Progenitor cell of endocrine pancreas (in vitro differentiated cells): Measurements from ENCODE around the gene ALPK3. TPM values are rescaled to one million over a fixed set of nuclear protein-coding genes. Genes with fewer than 3 reads are reported as not detected.

Experiments used
- DNase-seq: peaks from one replicate; pipeline ENCODE4 v3.0.0; 2021; ENCODE audit warnings: low spot score; ENCODE audit not compliant: unreplicated experiment
- H3K27ac Mint-ChIP-seq: 2 replicates; pipeline ENCODE4 v1.8.0; 2021; ENCODE audit warnings: mild to moderate bottlenecking, moderate library complexity, mixed read lengths
- H3K27me3 Mint-ChIP-seq: 2 replicates; pipeline ENCODE4 v1.8.0; 2021; ENCODE audit warnings: mixed read lengths
- H3K36me3 Mint-ChIP-seq: 2 replicates; pipeline ENCODE4 v1.8.0; 2022; ENCODE audit warnings: mixed read lengths; ENCODE audit not compliant: insufficient read depth
- H3K4me1 Mint-ChIP-seq: 2 replicates; pipeline ENCODE4 v1.8.0; 2021; ENCODE audit warnings: low read depth, mixed read lengths
- H3K4me3 Mint-ChIP-seq: 2 replicates; pipeline ENCODE4 v1.8.0; 2021; ENCODE audit warnings: low read depth, mild to moderate bottlenecking, moderate library complexity, mixed read lengths
- H3K9me3 Mint-ChIP-seq: 2 replicates; pipeline ENCODE4 v1.8.0; 2021; ENCODE audit warnings: low read depth, mixed read lengths
- total RNA-seq: library from RNA; stranded (reverse); gene quantifications from 2 replicates; pipeline ENCODE4 v1.2.1, GENCODE V29; 2021
- TF ChIP-seq, protein P1 (sequence below): fragments of 200-600 bp; sonication (generic); IDR thresholded peaks from one replicate; pipeline ENCODE4 v1.5.0; 2021; ENCODE audit warnings: antibody characterized with exemption, mild to moderate bottlenecking; ENCODE audit not compliant: unreplicated experiment

The ALPK3 gene
- total RNA-seq, 1 donor from 2014 or later = 122 TPM

GRCh38 chr15:84879088-84879780, 62.1 kb downstream of the ALPK3 start:
- peaks cover 16% of the 10 kb centered on the region for H3K4me1 Mint-ChIP-seq
- H3K27ac Mint-ChIP-seq = no peak overlapping the region
- no peak for DNase-seq
- TF ChIP-seq, protein P1, sequence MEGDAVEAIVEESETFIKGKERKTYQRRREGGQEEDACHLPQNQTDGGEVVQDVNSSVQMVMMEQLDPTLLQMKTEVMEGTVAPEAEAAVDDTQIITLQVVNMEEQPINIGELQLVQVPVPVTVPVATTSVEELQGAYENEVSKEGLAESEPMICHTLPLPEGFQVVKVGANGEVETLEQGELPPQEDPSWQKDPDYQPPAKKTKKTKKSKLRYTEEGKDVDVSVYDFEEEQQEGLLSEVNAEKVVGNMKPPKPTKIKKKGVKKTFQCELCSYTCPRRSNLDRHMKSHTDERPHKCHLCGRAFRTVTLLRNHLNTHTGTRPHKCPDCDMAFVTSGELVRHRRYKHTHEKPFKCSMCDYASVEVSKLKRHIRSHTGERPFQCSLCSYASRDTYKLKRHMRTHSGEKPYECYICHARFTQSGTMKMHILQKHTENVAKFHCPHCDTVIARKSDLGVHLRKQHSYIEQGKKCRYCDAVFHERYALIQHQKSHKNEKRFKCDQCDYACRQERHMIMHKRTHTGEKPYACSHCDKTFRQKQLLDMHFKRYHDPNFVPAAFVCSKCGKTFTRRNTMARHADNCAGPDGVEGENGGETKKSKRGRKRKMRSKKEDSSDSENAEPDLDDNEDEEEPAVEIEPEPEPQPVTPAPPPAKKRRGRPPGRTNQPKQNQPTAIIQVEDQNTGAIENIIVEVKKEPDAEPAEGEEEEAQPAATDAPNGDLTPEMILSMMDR = no peak
- peaks cover 6% of the 10 kb centered on the region for H3K27me3 Mint-ChIP-seq
- no peak overlapping the region for H3K4me3 Mint-ChIP-seq
- no peaks in the 10 kb centered on the region for H3K36me3 Mint-ChIP-seq
- no peaks in the 10 kb centered on the region for H3K9me3 Mint-ChIP-seq

GRCh38 chr15:84880007-84880406, 62.9 kb downstream of the ALPK3 start:
- no peaks in the 10 kb centered on the region for H3K9me3 Mint-ChIP-seq
- TF ChIP-seq, protein P1 = no peak
- peaks cover 16% of the 10 kb centered on the region for H3K4me1 Mint-ChIP-seq
- no peak overlapping the region for H3K4me3 Mint-ChIP-seq
- no peaks in the 10 kb centered on the region for H3K36me3 Mint-ChIP-seq
- no peak for DNase-seq
- H3K27me3 Mint-ChIP-seq = peaks cover 9% of the 10 kb centered on the region
- H3K27ac Mint-ChIP-seq = peak overlapping the region; percentile 79

DNA sequence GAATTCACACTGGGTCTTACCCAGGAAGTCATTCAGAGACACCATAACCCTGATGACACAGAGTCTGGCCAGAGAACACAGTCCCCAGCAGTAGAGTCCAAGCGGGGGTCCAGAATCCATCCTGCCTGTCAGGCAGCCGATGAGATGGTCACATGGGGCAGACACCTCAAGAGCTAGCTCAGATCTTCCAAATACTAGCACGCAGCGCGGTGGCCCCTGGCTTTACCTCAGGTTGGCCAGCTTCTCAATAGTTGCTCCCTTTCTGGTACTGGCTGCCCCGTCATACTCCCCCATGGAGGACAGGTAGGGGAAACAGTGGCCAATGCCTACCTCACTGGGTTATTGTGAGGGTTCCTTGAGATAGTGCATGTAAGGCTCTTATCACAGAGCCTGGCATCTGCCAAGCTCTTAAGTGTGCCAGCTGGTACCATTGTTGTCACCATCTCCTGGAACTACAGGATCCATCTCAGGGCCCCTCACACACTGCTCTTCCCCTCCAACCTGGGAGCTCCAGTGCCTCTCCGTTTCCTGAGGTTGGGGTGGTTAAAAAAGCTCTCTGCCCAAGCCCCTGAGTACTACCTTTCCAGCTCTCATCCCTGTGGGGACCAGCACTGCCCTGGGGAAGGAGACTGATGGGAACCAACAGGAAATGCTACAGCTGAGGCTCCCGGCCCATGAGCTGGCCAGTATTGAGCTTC, 63.8 kb downstream of the ALPK3 start:
- no peaks in the 10 kb centered on the region for H3K36me3 Mint-ChIP-seq
- H3K27me3 Mint-ChIP-seq = peaks cover 9% of the 10 kb centered on the region
- no peak for DNase-seq
- H3K4me3 Mint-ChIP-seq = no peak overlapping the region
- TF ChIP-seq, protein P1 = no peak
- H3K9me3 Mint-ChIP-seq = no peaks in the 10 kb centered on the region
- H3K27ac Mint-ChIP-seq = peak overlapping the region; percentile 33
- H3K4me1 Mint-ChIP-seq = peaks cover 12% of the 10 kb centered on the region

- Mint-ChIP-seq H3K4me1 (peaks cover 12% of the 10 kb centered on the region), H3K36me3 (no peaks in the 10 kb centered on the region), H3K27ac (no peak overlapping the region), H3K4me3 (no peak overlapping the region), H3K9me3 (no peaks in the 10 kb centered on the region), H3K27me3 (peaks cover 9% of the 10 kb centered on the region)
- no peak for DNase-seq
- TF ChIP-seq, protein P1 = no peak
Measured at GRCh38 chr15:84881520-84881830, 64.3 kb downstream of the ALPK3 start.

DNA sequence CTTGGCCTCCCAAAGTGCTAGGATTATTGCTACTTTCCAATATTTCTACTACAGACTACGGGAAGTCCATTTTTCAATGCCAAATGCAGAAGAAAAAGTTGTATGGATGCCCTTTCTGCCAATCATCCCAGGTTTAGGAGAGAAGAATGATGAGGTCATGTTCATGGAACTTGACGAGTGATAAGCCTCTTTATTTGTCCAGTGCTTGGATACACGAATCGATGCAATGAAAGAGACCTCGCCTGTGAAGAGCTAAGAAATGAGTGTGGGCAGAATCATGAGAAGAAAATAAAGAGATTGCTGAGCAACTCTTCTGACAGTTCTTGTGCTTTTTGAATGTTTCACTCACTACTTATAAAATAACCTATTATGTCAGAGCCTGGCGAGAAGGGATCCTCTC, 66.3 kb downstream of the ALPK3 start:
- H3K36me3 Mint-ChIP-seq = no peaks in the 10 kb centered on the region
- DNase-seq = no peak
- H3K4me3 Mint-ChIP-seq = no peak overlapping the region
- H3K27me3 Mint-ChIP-seq = peaks cover 16% of the 10 kb centered on the region
- peak overlapping the region; percentile 89 for H3K27ac Mint-ChIP-seq
- H3K4me1 Mint-ChIP-seq = peaks cover 9% of the 10 kb centered on the region
- TF ChIP-seq, protein P1 = no peak
- no peaks in the 10 kb centered on the region for H3K9me3 Mint-ChIP-seq
